A549 (cell line): ENCODE measurements around the gene BAK1. TPM values are rescaled to one million over a fixed set of nuclear protein-coding genes. Genes with fewer than 3 reads are reported as not detected.

Source experiments
- ATAC-seq, 2 experiments: fragments of 200-7000 bp in 1 of 2; fragments of >200 bp in 1 of 2; cut with Nextera tagmentation in 1 of 2; cut with Tn5 transposase in 1 of 2; 3 replicates each; pipeline versions ENCODE4 v1.8.0 to v1.9.1; 2018 to 2020; ENCODE audit warnings: mild to moderate bottlenecking in 1 of 2, moderate library complexity in 1 of 2
- CTCF ChIA-PET: fragments of 300-600 bp; sonication (Branson Sonifier 250); formaldehyde crosslinking; extraction: SDS; loops from one replicate; lab custom pipeline; 2021; ENCODE audit warnings: antibody characterized with exemption, inconsistent platforms; lab: Yijun Ruan, JAX
- POLR2A ChIA-PET: fragments of 350-600 bp; formaldehyde crosslinking; extraction: SDS; loops from one replicate; lab custom pipeline; 2021; ENCODE audit warnings: antibody characterized with exemption, inconsistent platforms; lab: Yijun Ruan, JAX
- DNase-seq, 2 experiments: peaks; one replicate each; pipeline versions ENCODE4 v3.0.0 to v3.0.0-alpha.2; 2011 to 2016; ENCODE audit warnings: low read depth in 1 of 2, low spot score in 1 of 2
- FAIRE-seq: peaks from 2 replicates; lab custom pipeline; 2011; peaks lifted over from hg19 to GRCh38; lab: Jason Lieb, UNC
- H3K27ac ChIP-seq, 2 experiments: fragments of >200 bp; sonication (Bioruptor Twin); formaldehyde crosslinking; 3 replicates each; pipeline ENCODE4 v1.5.1; 2016 to 2017
- H3K4me1 ChIP-seq: fragments of >200 bp; sonication (Bioruptor Twin); formaldehyde crosslinking; 3 replicates; pipeline ENCODE4 v1.6.1; 2016
- H3K4me2 ChIP-seq: fragments of >200 bp; sonication (Bioruptor Twin); formaldehyde crosslinking; 3 replicates; pipeline ENCODE4 v1.6.1; 2016
- H3K4me3 ChIP-seq: fragments of >200 bp; sonication (Bioruptor Twin); formaldehyde crosslinking; 3 replicates; pipeline ENCODE4 v1.5.1; 2016
- H3K9me3 ChIP-seq: fragments of >200 bp; sonication (Bioruptor Twin); formaldehyde crosslinking; 3 replicates; pipeline ENCODE4 v1.6.1; 2016
- CBX8 ChIP-seq: fragments of 200-600 bp; sonication (generic); IDR thresholded peaks from 2 replicates; pipeline ENCODE4 v1.6.1; 2016
- CHD2 ChIP-seq: fragments of 150-350 bp; IDR thresholded peaks from 2 replicates; pipeline ENCODE4 v1.6.1; 2014; ENCODE audit warnings: low read length; ENCODE audit not compliant: partially characterized antibody
- CHD4 ChIP-seq: fragments of 200-600 bp; sonication (generic); IDR thresholded peaks from 2 replicates; pipeline ENCODE4 v1.6.1; 2016; ENCODE audit warnings: antibody characterized with exemption, mild to moderate bottlenecking, borderline replicate concordance
- CTCF ChIP-seq: fragments of >200 bp; sonication (Bioruptor Twin); formaldehyde crosslinking; IDR thresholded peaks from 3 replicates; pipeline ENCODE4 v1.5.1; 2016
- EHF ChIP-seq: fragments of 250-450 bp; sonication (Bioruptor Pico); IDR thresholded peaks from 2 replicates; pipeline ENCODE4 v1.5.0; 2020; ENCODE audit warnings: mild to moderate bottlenecking
- EP300 ChIP-seq, 2 experiments: fragments of >200 bp; sonication (Bioruptor Twin); formaldehyde crosslinking; IDR thresholded peaks; 2 replicates in 1 of 2; 3 replicates in 1 of 2; pipeline ENCODE4 v1.6.1; 2016 to 2017
- ESRRA ChIP-seq: fragments of 150-350 bp; IDR thresholded peaks from 2 replicates; pipeline ENCODE4 v1.6.1; 2014; ENCODE audit warnings: mild to moderate bottlenecking, low read length, borderline replicate concordance
- FOSB ChIP-seq: fragments of 250-450 bp; sonication (Bioruptor Pico); IDR thresholded peaks from 2 replicates; pipeline ENCODE4 v1.5.0; 2020; ENCODE audit warnings: mild to moderate bottlenecking, moderate library complexity
- GATA3 ChIP-seq: IDR thresholded peaks from 2 replicates; pipeline ENCODE4 v1.6.1; 2012; ENCODE audit warnings: borderline replicate concordance
- HDAC2 ChIP-seq: fragments of 200-600 bp; sonication (generic); IDR thresholded peaks from 2 replicates; pipeline ENCODE4 v1.6.1; 2016
- HEYL ChIP-seq: fragments of 250-450 bp; sonication (Bioruptor Pico); IDR thresholded peaks from 2 replicates; pipeline ENCODE4 v1.8.0; 2021; ENCODE audit warnings: mild to moderate bottlenecking, moderate library complexity
- HOXA7 ChIP-seq: fragments of 250-450 bp; sonication (Bioruptor Pico); IDR thresholded peaks from 2 replicates; pipeline ENCODE4 v1.5.0; 2020; ENCODE audit warnings: mild to moderate bottlenecking, moderate library complexity
- HOXB13 ChIP-seq: fragments of 250-450 bp; sonication (Bioruptor Pico); IDR thresholded peaks from 2 replicates; pipeline ENCODE4 v1.5.0; 2020; ENCODE audit warnings: low read depth, mild to moderate bottlenecking, moderate library complexity
- KDM5A ChIP-seq: fragments of 200-600 bp; sonication (generic); IDR thresholded peaks from 2 replicates; pipeline ENCODE4 v1.6.1; 2016; ENCODE audit warnings: antibody characterized with exemption, mild to moderate bottlenecking
- MAX ChIP-seq: IDR thresholded peaks from 2 replicates; pipeline ENCODE4 v1.6.1; 2012
- POLR2A ChIP-seq: IDR thresholded peaks from 2 replicates; pipeline ENCODE4 v1.6.1; 2012; ENCODE audit warnings: mild to moderate bottlenecking, low read length
- RFX5 ChIP-seq: fragments of 450-650 bp; IDR thresholded peaks from 2 replicates; pipeline ENCODE4 v1.7.1; 2014; ENCODE audit warnings: antibody characterized with exemption, mild to moderate bottlenecking, moderate library complexity
- RNF2 ChIP-seq: fragments of 200-600 bp; sonication (generic); IDR thresholded peaks from 2 replicates; pipeline ENCODE4 v1.6.1; 2016; ENCODE audit warnings: low read depth, mild to moderate bottlenecking, antibody characterized with exemption, moderate library complexity, borderline replicate concordance
- SMC3 ChIP-seq: fragments of >200 bp; sonication (Bioruptor Twin); formaldehyde crosslinking; IDR thresholded peaks from 3 replicates; pipeline ENCODE4 v1.6.1; 2018; ENCODE audit warnings: inconsistent platforms
- TP53 ChIP-seq: fragments of 250-450 bp; sonication (Bioruptor Pico); IDR thresholded peaks from 2 replicates; pipeline ENCODE4 v1.5.0; 2021; ENCODE audit warnings: mild to moderate bottlenecking, moderate library complexity
- ZFP36 ChIP-seq: fragments of 450-650 bp; IDR thresholded peaks from 2 replicates; pipeline ENCODE4 v1.6.1; 2014; ENCODE audit warnings: borderline replicate concordance; ENCODE audit not compliant: partially characterized antibody
- WGBS: methylation state at CpG from one replicate; pipeline ENCODE4 v1.1.6; 2017; ENCODE audit errors: missing lambda C conversion rate; 5-methylcytosine and 5-hydroxymethylcytosine counted together
- polyA plus RNA-seq, 4 experiments: library from polyadenylated mRNA; depleted of rRNA in 3 of 4; stranded (reverse); fragments of >200 nt; fragmentation: RNase III in 1 of 4; extraction: RNeasy Plus Mini Kit Qiagen cat#74134 plus additional on column Dnase treatment in 1 of 4; gene quantifications; 2 replicates in 3 of 4; 3 replicates in 1 of 4; pipeline ENCODE4 v1.2.3, GENCODE V29; 2011 to 2017
- TF ChIP-seq, protein P1 (sequence below): fragments of 250-450 bp; sonication (Bioruptor Pico); IDR thresholded peaks from 2 replicates; pipeline ENCODE4 v1.5.0; 2020; ENCODE audit warnings: low read depth, mild to moderate bottlenecking, moderate library complexity

The BAK1 gene
- polyA plus RNA-seq, 2 of the 4 experiments (the other 2 are of a cell fraction) = 11.9 to 19.0 TPM

GRCh38 chr6:33566182-33567084, 13.6 kb downstream of the BAK1 start:
- Histone ChIP-seq H3K4me1 (peaks cover under 1% of the 10 kb centered on the region; the same call in 2 of the 3 replicates), H3K27ac (no peak overlapping the region), H3K9me3 (no peaks in the 10 kb centered on the region), H3K4me3 (no peak overlapping the region), H3K4me2 (no peak overlapping the region)
- DNase-seq (no peak), FAIRE-seq (no peak), ATAC-seq (no peak)
- WGBS = 85% methylated on average over 11 of the region's 11 CpGs
- TF ChIP-seq, protein P1, sequence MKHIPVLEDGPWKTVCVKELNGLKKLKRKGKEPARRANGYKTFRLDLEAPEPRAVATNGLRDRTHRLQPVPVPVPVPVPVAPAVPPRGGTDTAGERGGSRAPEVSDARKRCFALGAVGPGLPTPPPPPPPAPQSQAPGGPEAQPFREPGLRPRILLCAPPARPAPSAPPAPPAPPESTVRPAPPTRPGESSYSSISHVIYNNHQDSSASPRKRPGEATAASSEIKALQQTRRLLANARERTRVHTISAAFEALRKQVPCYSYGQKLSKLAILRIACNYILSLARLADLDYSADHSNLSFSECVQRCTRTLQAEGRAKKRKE (CRISPR knock-in tag) = no peak
- no peak for TF ChIP-seq CHD2
- TF ChIP-seq CHD4 = no peak
- no peak for TF ChIP-seq ESRRA
- TF ChIP-seq ZFP36 = no peak
- TF ChIP-seq CTCF = no peak
- no peak for TF ChIP-seq HDAC2
- TF ChIP-seq FOSB (CRISPR knock-in tag) = no peak
- TF ChIP-seq KDM5A = no peak
- TF ChIP-seq MAX = no peak
- no peak for TF ChIP-seq HOXA7 (CRISPR knock-in tag)
- ChIA-PET POLR2A (no interaction called here), CTCF (interaction anchor here (1.0 kb wide), 1 partner anchor 19 kb away, joined by 4 read pairs; no protein-coding TSS in a partner anchor)

DNA sequence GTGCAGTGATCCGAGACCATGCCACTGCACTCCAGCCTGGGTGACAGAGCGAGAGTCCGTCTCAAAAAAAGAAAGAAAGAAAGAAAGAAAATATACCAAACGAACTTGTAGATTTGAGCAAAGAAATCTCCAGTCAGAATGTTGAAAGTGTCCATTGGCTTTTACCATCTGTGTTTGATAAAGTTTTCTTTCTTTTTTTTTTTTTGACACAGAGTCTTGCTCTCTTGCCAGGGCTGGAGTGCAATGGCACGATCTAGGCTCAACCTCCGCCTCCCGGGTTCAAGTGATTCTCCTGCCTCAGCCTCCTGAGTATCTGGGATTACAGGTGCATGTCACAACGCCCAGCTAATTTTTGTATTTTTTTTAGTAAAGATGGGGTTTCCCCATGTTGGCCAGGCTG, 21.3 kb downstream of the BAK1 start:
- no peak for FAIRE-seq
- ChIA-PET CTCF (interaction anchor here (1.2 kb wide), 1 partner anchor 68 kb away, joined by 3 read pairs; no protein-coding TSS in a partner anchor), POLR2A (no interaction called here)
- Histone ChIP-seq H3K4me3 (no peak overlapping the region), H3K9me3 (peaks cover 3% of the 10 kb centered on the region; the same call in 1 of the 3 replicates), H3K4me2 (no peak overlapping the region), H3K4me1 (0 out of 3 replicates have a peak, but pooled peaks cover 3% of the 10 kb centered on the region), H3K27ac (no peak overlapping the region)
- TF ChIP-seq RNF2 = no peak
- TF ChIP-seq, protein P1 (CRISPR knock-in tag) = no peak
- no peak for TF ChIP-seq EP300 (IDR thresholded peaks at IDR 0.05)
- TF ChIP-seq CBX8 = no peak
- no peak for TF ChIP-seq HEYL (CRISPR knock-in tag)
- TF ChIP-seq HOXB13 (CRISPR knock-in tag) = no peak
- no peak for TF ChIP-seq TP53 (CRISPR knock-in tag)
- TF ChIP-seq EHF (CRISPR knock-in tag) = no peak
- no peak for TF ChIP-seq RFX5
- TF ChIP-seq POLR2A = no peak
- TF ChIP-seq SMC3 = no peak
- TF ChIP-seq GATA3 = no peak
- no peak for DNase-seq
- no peak for ATAC-seq
- 88% methylated on average over 8 of the region's 8 CpGs for WGBS
